Measurements from ENCODE around the gene GDPD5.

Gene GDPD5

GRCh38 chr11:75394085-75394840 is 131.5 kb downstream of the GDPD5 start:
- no peak for TF ChIP-seq YY1 (IDR thresholded peaks at IDR 0.05; ENCODE audit: insufficient read depth, insufficient read length)
- TF ChIP-seq SUZ12 (IDR thresholded peaks at IDR 0.05; ENCODE audit: extremely low read depth, insufficient read depth, insufficient read length): no peak
- no peak for TF ChIP-seq ZNF274 (IDR thresholded peaks at IDR 0.05; ENCODE audit: low read depth, low read length)
- Histone ChIP-seq H3K36me3 (ENCODE audit: insufficient read depth, insufficient read length, low read length) (no peaks in the 10 kb centered on the region), H3K9ac (ENCODE audit: insufficient read length, low read depth) (no peak overlapping the region), H3K9me3 (ENCODE audit: insufficient read depth, low read length) (no peaks in the 10 kb centered on the region), H3K4me3 (ENCODE audit: insufficient read length, low read depth) (no peak overlapping the region), H3K4me1 (ENCODE audit: insufficient read depth, insufficient read length) (peaks cover 2% of the 10 kb centered on the region), H3K27me3 (ENCODE audit: insufficient read depth, insufficient read length) (no peaks in the 10 kb centered on the region)
- DNase-seq (ENCODE audit: low read depth, low spot score): no peak

GRCh38 chr11:75389925-75390324 is 135.8 kb downstream of the GDPD5 start:
- H3K9ac ChIP-seq (ENCODE audit: insufficient read length, low read depth): no peak overlapping the region
- no peak for DNase-seq (ENCODE audit: low read depth, low spot score)
- peaks cover 4% of the 10 kb centered on the region for H3K4me1 ChIP-seq (ENCODE audit: insufficient read depth, insufficient read length)
- no peak overlapping the region for H3K4me3 ChIP-seq (ENCODE audit: insufficient read length, low read depth)
- H3K27me3 ChIP-seq (ENCODE audit: insufficient read depth, insufficient read length): no peaks in the 10 kb centered on the region
- H3K36me3 ChIP-seq (ENCODE audit: insufficient read depth, insufficient read length, low read length): no peaks in the 10 kb centered on the region
- no peaks in the 10 kb centered on the region for H3K9me3 ChIP-seq (ENCODE audit: insufficient read depth, low read length)
- TF ChIP-seq SUZ12 (IDR thresholded peaks at IDR 0.05; ENCODE audit: extremely low read depth, insufficient read depth, insufficient read length): no peak
- TF ChIP-seq ZNF274 (IDR thresholded peaks at IDR 0.05; ENCODE audit: low read depth, low read length): no peak
- no peak for TF ChIP-seq YY1 (IDR thresholded peaks at IDR 0.05; ENCODE audit: insufficient read depth, insufficient read length)

GRCh38 chr11:75389276-75389605 is 136.5 kb downstream of the GDPD5 start:
- Histone ChIP-seq H3K9me3 (ENCODE audit: insufficient read depth, low read length) (no peaks in the 10 kb centered on the region), H3K4me3 (ENCODE audit: insufficient read length, low read depth) (no peak overlapping the region), H3K36me3 (ENCODE audit: insufficient read depth, insufficient read length, low read length) (no peaks in the 10 kb centered on the region), H3K27me3 (ENCODE audit: insufficient read depth, insufficient read length) (no peaks in the 10 kb centered on the region), H3K9ac (ENCODE audit: insufficient read length, low read depth) (no peak overlapping the region), H3K4me1 (ENCODE audit: insufficient read depth, insufficient read length) (peaks cover 4% of the 10 kb centered on the region)
- no peak for DNase-seq (ENCODE audit: low read depth, low spot score)
- TF ChIP-seq ZNF274 (IDR thresholded peaks at IDR 0.05; ENCODE audit: low read depth, low read length): no peak
- TF ChIP-seq SUZ12 (IDR thresholded peaks at IDR 0.05; ENCODE audit: extremely low read depth, insufficient read depth, insufficient read length): no peak
- TF ChIP-seq YY1 (IDR thresholded peaks at IDR 0.05; ENCODE audit: insufficient read depth, insufficient read length): no peak

- Histone ChIP-seq H3K27me3 (ENCODE audit: insufficient read depth, insufficient read length) (no peaks in the 10 kb centered on the region), H3K9me3 (ENCODE audit: insufficient read depth, low read length) (no peaks in the 10 kb centered on the region), H3K4me1 (ENCODE audit: insufficient read depth, insufficient read length) (peaks cover 4% of the 10 kb centered on the region), H3K9ac (ENCODE audit: insufficient read length, low read depth) (no peak overlapping the region), H3K4me3 (ENCODE audit: insufficient read length, low read depth) (no peak overlapping the region), H3K36me3 (ENCODE audit: insufficient read depth, insufficient read length, low read length) (no peaks in the 10 kb centered on the region)
- peak; percentile 84 for DNase-seq (ENCODE audit: low read depth, low spot score)
- TF ChIP-seq YY1 (IDR thresholded peaks at IDR 0.05; ENCODE audit: insufficient read depth, insufficient read length) (no peak), ZNF274 (IDR thresholded peaks at IDR 0.05; ENCODE audit: low read depth, low read length) (no peak), SUZ12 (IDR thresholded peaks at IDR 0.05; ENCODE audit: extremely low read depth, insufficient read depth, insufficient read length) (no peak)
Observed at GRCh38 chr11:75388386-75389275, 137.1 kb downstream of the GDPD5 start.

- H3K4me3 ChIP-seq (ENCODE audit: insufficient read length, low read depth): no peak overlapping the region
- no peaks in the 10 kb centered on the region for H3K36me3 ChIP-seq (ENCODE audit: insufficient read depth, insufficient read length, low read length)
- TF ChIP-seq ZNF274 (IDR thresholded peaks at IDR 0.05; ENCODE audit: low read depth, low read length) (no peak), YY1 (IDR thresholded peaks at IDR 0.05; ENCODE audit: insufficient read depth, insufficient read length) (no peak), SUZ12 (IDR thresholded peaks at IDR 0.05; ENCODE audit: extremely low read depth, insufficient read depth, insufficient read length) (no peak)
- DNase-seq (ENCODE audit: low read depth, low spot score): no peak
- no peaks in the 10 kb centered on the region for H3K9me3 ChIP-seq (ENCODE audit: insufficient read depth, low read length)
- H3K4me1 ChIP-seq (ENCODE audit: insufficient read depth, insufficient read length): peaks cover 4% of the 10 kb centered on the region
- H3K9ac ChIP-seq (ENCODE audit: insufficient read length, low read depth): no peak overlapping the region
- H3K27me3 ChIP-seq (ENCODE audit: insufficient read depth, insufficient read length): no peaks in the 10 kb centered on the region
Observed at GRCh38 chr11:75387736-75388294, 137.9 kb downstream of the GDPD5 start.

- Histone ChIP-seq H3K9me3 (ENCODE audit: insufficient read depth, low read length) (no peaks in the 10 kb centered on the region), H3K36me3 (ENCODE audit: insufficient read depth, insufficient read length, low read length) (no peaks in the 10 kb centered on the region), H3K4me3 (ENCODE audit: insufficient read length, low read depth) (no peak overlapping the region), H3K4me1 (ENCODE audit: insufficient read depth, insufficient read length) (peaks cover 4% of the 10 kb centered on the region), H3K27me3 (ENCODE audit: insufficient read depth, insufficient read length) (no peaks in the 10 kb centered on the region), H3K9ac (ENCODE audit: insufficient read length, low read depth) (no peak overlapping the region)
- no peak for TF ChIP-seq SUZ12 (IDR thresholded peaks at IDR 0.05; ENCODE audit: extremely low read depth, insufficient read depth, insufficient read length)
- no peak for TF ChIP-seq YY1 (IDR thresholded peaks at IDR 0.05; ENCODE audit: insufficient read depth, insufficient read length)
- TF ChIP-seq ZNF274 (IDR thresholded peaks at IDR 0.05; ENCODE audit: low read depth, low read length): no peak
- peak; percentile 46 for DNase-seq (ENCODE audit: low read depth, low spot score)
Observed at GRCh38 chr11:75386942-75387630, 138.7 kb downstream of the GDPD5 start.

Data from NT2/D1 (cell line).